ENCODE results near the gene SORCS2. TPM values are rescaled to one million over a fixed set of nuclear protein-coding genes. Genes with fewer than 3 reads are reported as not detected.

Gene SORCS2
- total and polyA plus RNA-seq, 2 experiments from 2014 or later, result 0.38 to 1.4 TPM

DNA sequence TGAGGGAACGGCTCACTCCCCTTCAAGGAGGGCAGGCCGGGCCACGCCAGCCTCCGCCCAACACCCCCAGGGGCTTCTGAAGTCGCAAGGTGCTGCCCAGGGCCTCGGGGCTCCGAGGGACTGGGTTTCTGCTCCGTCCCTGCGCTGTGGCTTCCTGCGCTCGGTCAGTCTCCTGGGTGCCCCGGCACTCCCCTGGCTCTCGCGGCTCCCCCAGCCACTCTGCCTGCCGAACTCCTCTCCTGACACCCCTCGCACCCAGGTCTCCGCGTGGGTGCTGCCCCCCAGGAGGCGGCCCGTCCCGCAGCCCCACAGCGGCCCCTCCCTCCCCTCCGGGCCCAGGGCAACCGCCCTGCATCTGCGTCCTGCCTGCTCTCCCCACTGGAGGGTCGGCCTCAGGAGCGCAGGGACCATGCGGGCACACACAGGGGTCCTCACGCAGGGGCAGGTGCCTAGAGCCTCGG, 595.4 kb downstream of the SORCS2 start:
- no peaks in the 10 kb centered on the region for H3K9me2 ChIP-seq (ENCODE audit: insufficient read depth)
- H3K79me2 ChIP-seq (ENCODE audit: insufficient read depth), result peaks cover 95% of the 10 kb centered on the region
- no peak overlapping the region for H3K4me3 ChIP-seq
- in situ Hi-C loops (cut with MboI), result no loop called here
- WGBS, 2 experiments (ENCODE audit: low coverage in 1 of 2, low lambda C conversion rate in 2 of 2, missing lambda C conversion rate in 2 of 2), result 90 to 91% methylated on average over 17 to 30 of the region's 30 CpGs
- no peaks in the 10 kb centered on the region for H3K27me3 ChIP-seq (replicated peaks; ENCODE audit: insufficient read depth)
- H4K20me1 ChIP-seq (ENCODE audit: insufficient read depth), result peaks cover 8% of the 10 kb centered on the region; the same call in 1 of the 2 replicates
- no peak for DNase-seq
- peaks cover 57% of the 10 kb centered on the region for H3F3A ChIP-seq (ENCODE audit: insufficient read depth)
- H2AFZ ChIP-seq, result no peak overlapping the region
- H3K4me1 ChIP-seq (ENCODE audit: insufficient read depth), result 0 out of 2 replicates have a peak, but pooled peaks cover 3% of the 10 kb centered on the region
- H3K9ac ChIP-seq, result no peak overlapping the region
- peaks cover 70% of the 10 kb centered on the region for H3K36me3 ChIP-seq (ENCODE audit: low read depth)
- no peak overlapping the region for H3K4me2 ChIP-seq (ENCODE audit: unreplicated experiment)
- TF ChIP-seq EZH2 (IDR thresholded peaks at IDR 0.05; ENCODE audit: insufficient read depth, poor library complexity, severe bottlenecking), result no peak
- no peak for TF ChIP-seq EZH2phosphoT487 (IDR thresholded peaks at IDR 0.05; ENCODE audit: insufficient read depth, low read depth)
- no peaks in the 10 kb centered on the region for H3K9me3 ChIP-seq (ENCODE audit: low read depth)
- H3K27ac ChIP-seq, result no peak overlapping the region

DNA sequence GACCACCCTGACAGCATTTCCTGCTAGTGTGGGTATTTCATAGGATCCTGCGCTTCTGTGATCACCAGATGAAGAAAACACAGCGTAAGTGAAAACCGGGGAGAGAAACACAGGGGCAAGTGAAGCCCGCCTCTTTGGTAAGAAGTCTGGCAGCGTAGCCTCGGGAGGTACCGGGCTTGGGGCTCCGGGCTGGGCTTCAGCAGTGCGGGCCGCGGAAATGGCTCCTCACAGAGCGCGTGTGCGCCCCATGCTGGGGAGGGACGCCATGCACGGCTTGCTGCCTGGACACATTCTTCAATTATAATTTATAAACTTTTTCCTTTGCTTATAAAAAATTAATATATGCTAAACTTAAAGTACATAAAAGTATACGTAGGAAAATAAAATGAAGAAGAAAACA, 595.9 kb downstream of the SORCS2 start:
- H4K20me1 ChIP-seq (ENCODE audit: insufficient read depth), result peaks cover 8% of the 10 kb centered on the region; the same call in 1 of the 2 replicates

DNA sequence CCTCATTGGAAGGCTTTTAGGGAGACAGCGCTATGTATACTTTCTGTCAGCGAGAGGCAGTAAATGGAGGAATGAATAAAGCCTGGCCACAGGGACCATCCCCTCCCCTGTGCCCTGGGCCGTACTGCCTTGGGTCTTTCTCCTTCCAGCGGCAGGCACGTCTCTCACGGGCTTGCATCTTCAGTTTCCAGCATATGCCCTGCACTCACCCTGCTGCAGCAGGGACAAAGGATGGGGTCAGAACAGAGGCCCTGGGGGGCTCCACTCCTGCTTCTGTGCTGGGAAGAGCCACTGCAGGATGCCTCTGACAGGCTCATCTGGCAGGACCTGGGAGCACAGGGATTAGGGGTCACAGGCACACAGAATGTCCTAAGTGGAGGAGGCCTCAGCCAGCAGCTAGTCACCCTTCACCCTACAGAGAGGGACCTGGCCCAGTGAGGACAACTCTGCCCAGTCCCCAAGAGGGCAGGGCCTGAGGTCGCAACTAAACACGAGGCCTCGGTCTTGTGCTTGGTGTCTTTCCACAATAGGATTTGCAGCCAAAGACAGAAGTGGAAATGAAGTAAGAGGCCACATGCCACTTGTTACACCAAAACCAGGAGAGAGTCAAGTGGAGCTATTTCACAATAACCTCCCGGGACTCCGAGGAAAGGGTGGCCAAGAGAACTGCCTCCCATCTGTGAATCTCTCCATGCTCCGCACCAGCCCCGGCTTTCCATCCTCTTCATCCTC, 596.5 kb downstream of the SORCS2 start:
- H3F3A ChIP-seq (ENCODE audit: insufficient read depth), result peaks cover 58% of the 10 kb centered on the region
- H3K36me3 ChIP-seq (ENCODE audit: low read depth), result peaks cover 72% of the 10 kb centered on the region
- 61 to 65% methylated on average over 12 of the region's 13 CpGs for WGBS, 2 experiments (ENCODE audit: low coverage in 1 of 2, low lambda C conversion rate in 2 of 2, missing lambda C conversion rate in 2 of 2)
- H4K20me1 ChIP-seq (ENCODE audit: insufficient read depth), result peaks cover 8% of the 10 kb centered on the region; the same call in 1 of the 2 replicates
- no peak overlapping the region for H3K9ac ChIP-seq
- no peaks in the 10 kb centered on the region for H3K9me3 ChIP-seq (ENCODE audit: low read depth)
- TF ChIP-seq EZH2 (IDR thresholded peaks at IDR 0.05; ENCODE audit: insufficient read depth, poor library complexity, severe bottlenecking), result no peak
- TF ChIP-seq EZH2phosphoT487 (IDR thresholded peaks at IDR 0.05; ENCODE audit: insufficient read depth, low read depth), result no peak
- no peak overlapping the region for H3K4me3 ChIP-seq
- in situ Hi-C loops (cut with MboI), result no loop called here
- H3K9me2 ChIP-seq (ENCODE audit: insufficient read depth), result no peaks in the 10 kb centered on the region
- no peak overlapping the region for H2AFZ ChIP-seq
- H3K4me2 ChIP-seq (ENCODE audit: unreplicated experiment), result no peak overlapping the region
- DNase-seq, result peak; percentile 32
- H3K4me1 ChIP-seq (ENCODE audit: insufficient read depth), result no peaks in the 10 kb centered on the region
- no peak overlapping the region for H3K27ac ChIP-seq
- H3K79me2 ChIP-seq (ENCODE audit: insufficient read depth), result peaks cover 95% of the 10 kb centered on the region
- no peaks in the 10 kb centered on the region for H3K27me3 ChIP-seq (replicated peaks; ENCODE audit: insufficient read depth)

More for the DNA sequence above, 595.9 kb downstream of the SORCS2 start:
- H3F3A ChIP-seq (ENCODE audit: insufficient read depth), result peaks cover 59% of the 10 kb centered on the region
- in situ Hi-C loops (cut with MboI), result no loop called here
- no peak overlapping the region for H3K4me2 ChIP-seq (ENCODE audit: unreplicated experiment)
- no peaks in the 10 kb centered on the region for H3K27me3 ChIP-seq (replicated peaks; ENCODE audit: insufficient read depth)
- no peak overlapping the region for H2AFZ ChIP-seq
- H3K79me2 ChIP-seq (ENCODE audit: insufficient read depth), result peaks cover 95% of the 10 kb centered on the region
- no peaks in the 10 kb centered on the region for H3K9me3 ChIP-seq (ENCODE audit: low read depth)
- no peaks in the 10 kb centered on the region for H3K4me1 ChIP-seq (ENCODE audit: insufficient read depth)
- H3K9me2 ChIP-seq (ENCODE audit: insufficient read depth), result no peaks in the 10 kb centered on the region
- DNase-seq, result no peak
- TF ChIP-seq EZH2phosphoT487 (IDR thresholded peaks at IDR 0.05; ENCODE audit: insufficient read depth, low read depth) (no peak), EZH2 (IDR thresholded peaks at IDR 0.05; ENCODE audit: insufficient read depth, poor library complexity, severe bottlenecking) (no peak)
- H3K9ac ChIP-seq, result no peak overlapping the region
- H3K27ac ChIP-seq, result no peak overlapping the region
- no peak overlapping the region for H3K4me3 ChIP-seq
- WGBS, 2 experiments (ENCODE audit: low coverage in 1 of 2, low lambda C conversion rate in 2 of 2, missing lambda C conversion rate in 2 of 2), result 98 to 99% methylated on average over 17 of the region's 17 CpGs
- peaks cover 72% of the 10 kb centered on the region for H3K36me3 ChIP-seq (ENCODE audit: low read depth)

DNA sequence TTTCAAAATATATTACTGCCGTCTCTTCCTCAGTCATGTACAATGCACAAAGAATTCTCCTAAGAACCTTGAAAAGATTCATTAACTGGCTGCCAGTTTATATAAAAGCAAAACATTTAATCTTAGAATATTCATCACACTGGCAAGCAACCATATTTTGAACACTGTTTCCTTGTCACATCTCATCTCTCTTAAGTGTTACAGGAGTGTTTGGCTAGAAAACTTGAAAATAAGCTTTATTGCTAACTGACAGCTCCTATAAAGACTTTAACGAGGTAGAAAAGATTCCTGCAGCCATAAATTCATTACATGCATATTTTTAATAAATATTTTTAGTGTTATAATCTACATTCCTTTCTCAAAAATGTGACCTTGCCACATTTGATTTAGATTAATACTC, 597.7 kb downstream of the SORCS2 start:
- no peak overlapping the region for H3K9ac ChIP-seq
- no peaks in the 10 kb centered on the region for H3K27me3 ChIP-seq (replicated peaks; ENCODE audit: insufficient read depth)
- H3K9me3 ChIP-seq (ENCODE audit: low read depth), result no peaks in the 10 kb centered on the region
- no peak for DNase-seq
- peaks cover 95% of the 10 kb centered on the region for H3K79me2 ChIP-seq (ENCODE audit: insufficient read depth)
- H3F3A ChIP-seq (ENCODE audit: insufficient read depth), result peaks cover 59% of the 10 kb centered on the region
- TF ChIP-seq EZH2phosphoT487 (IDR thresholded peaks at IDR 0.05; ENCODE audit: insufficient read depth, low read depth) (no peak), EZH2 (IDR thresholded peaks at IDR 0.05; ENCODE audit: insufficient read depth, poor library complexity, severe bottlenecking) (no peak)
- 40 to 60% methylated on average over 2 of the region's 2 CpGs for WGBS, 2 experiments (ENCODE audit: low coverage in 1 of 2, low lambda C conversion rate in 2 of 2, missing lambda C conversion rate in 2 of 2)
- no peaks in the 10 kb centered on the region for H3K4me1 ChIP-seq (ENCODE audit: insufficient read depth)
- no peak overlapping the region for H3K4me2 ChIP-seq (ENCODE audit: unreplicated experiment)
- peaks cover 72% of the 10 kb centered on the region for H3K36me3 ChIP-seq (ENCODE audit: low read depth)
- H3K27ac ChIP-seq, result no peak overlapping the region
- H4K20me1 ChIP-seq (ENCODE audit: insufficient read depth), result peaks cover 8% of the 10 kb centered on the region; the same call in 1 of the 2 replicates
- H3K9me2 ChIP-seq (ENCODE audit: insufficient read depth), result no peaks in the 10 kb centered on the region
- H2AFZ ChIP-seq, result no peak overlapping the region
- H3K4me3 ChIP-seq, result no peak overlapping the region
- in situ Hi-C loops (cut with MboI), result no loop called here

All from GM23248 (cell line).